Stimulated activated CD4-positive, alpha-beta T cell treated with anti-CD3 and anti-CD28 coated beads, Interleukin-4, amount 100 ng/mL, for 24 hours (primary cell): Measurements from ENCODE around the gene USP35.

Experiments
- DNase-seq: peaks from one replicate; pipeline ENCODE4 v3.0.0-alpha.2; 2020

USP35 gene, protein sequence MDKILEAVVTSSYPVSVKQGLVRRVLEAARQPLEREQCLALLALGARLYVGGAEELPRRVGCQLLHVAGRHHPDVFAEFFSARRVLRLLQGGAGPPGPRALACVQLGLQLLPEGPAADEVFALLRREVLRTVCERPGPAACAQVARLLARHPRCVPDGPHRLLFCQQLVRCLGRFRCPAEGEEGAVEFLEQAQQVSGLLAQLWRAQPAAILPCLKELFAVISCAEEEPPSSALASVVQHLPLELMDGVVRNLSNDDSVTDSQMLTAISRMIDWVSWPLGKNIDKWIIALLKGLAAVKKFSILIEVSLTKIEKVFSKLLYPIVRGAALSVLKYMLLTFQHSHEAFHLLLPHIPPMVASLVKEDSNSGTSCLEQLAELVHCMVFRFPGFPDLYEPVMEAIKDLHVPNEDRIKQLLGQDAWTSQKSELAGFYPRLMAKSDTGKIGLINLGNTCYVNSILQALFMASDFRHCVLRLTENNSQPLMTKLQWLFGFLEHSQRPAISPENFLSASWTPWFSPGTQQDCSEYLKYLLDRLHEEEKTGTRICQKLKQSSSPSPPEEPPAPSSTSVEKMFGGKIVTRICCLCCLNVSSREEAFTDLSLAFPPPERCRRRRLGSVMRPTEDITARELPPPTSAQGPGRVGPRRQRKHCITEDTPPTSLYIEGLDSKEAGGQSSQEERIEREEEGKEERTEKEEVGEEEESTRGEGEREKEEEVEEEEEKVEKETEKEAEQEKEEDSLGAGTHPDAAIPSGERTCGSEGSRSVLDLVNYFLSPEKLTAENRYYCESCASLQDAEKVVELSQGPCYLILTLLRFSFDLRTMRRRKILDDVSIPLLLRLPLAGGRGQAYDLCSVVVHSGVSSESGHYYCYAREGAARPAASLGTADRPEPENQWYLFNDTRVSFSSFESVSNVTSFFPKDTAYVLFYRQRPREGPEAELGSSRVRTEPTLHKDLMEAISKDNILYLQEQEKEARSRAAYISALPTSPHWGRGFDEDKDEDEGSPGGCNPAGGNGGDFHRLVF

GRCh38 chr11:78188286-78189173 lies at the start of gene USP35, which contains the start of gene KCTD21:
Gene USP35 (plus strand): TSS chr11:78188919. CDS start chr11:78196246, 7,327 bp downstream.
Gene KCTD21 (minus strand): TSS chr11:78188626. CDS start chr11:78174554, 14,072 bp downstream.
- peak; percentile 94 for DNase-seq

DNA sequence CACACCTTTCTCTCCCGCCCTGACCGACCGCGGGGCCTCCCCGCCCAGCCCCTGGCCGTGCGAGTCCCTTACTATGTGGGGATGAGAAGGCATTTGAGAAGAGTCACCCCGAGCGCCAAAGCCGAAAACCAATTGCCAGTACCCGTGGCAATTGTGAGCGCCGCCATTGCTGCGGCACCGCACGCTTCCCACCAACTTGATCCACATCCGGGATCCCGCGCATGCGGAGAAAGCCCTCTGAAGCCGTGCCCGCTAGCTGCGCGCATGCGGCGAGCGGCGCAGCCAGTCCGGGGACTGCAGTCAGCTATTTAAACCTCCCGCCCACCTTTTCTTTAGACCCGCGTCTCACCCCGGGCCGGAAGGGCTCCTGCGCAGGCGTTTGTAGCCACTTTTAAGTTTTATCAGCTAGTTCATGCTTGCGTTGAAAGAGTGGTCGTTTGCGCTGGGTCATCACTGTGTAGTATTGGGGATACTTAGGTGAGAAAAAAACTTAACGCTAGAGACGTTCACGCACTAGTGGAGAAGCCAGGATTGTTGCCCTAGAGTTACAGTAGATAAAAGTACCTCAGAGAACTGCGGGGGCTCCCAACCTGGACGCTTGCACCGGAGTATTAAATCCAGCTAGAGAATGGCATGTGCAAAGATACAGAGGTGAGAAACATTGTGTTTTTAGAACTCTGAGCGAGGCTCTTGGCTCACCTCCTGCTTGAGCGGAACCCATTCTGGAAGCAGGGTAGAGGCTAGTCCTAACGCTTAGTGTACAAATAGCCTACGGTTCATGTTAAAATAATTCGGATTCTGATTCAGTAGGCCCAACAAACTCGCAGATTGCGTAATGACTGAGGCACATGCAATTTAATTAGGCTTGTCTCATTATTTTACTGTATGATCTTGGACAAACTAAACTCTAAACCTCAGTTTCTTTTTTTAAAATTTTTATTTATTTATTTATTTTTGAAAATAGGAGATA lies 49.0 kb upstream of the USP35 start, which contains the start of gene ALG8:
TSS of gene ALG8 (minus strand) at position 205 of the 970 bp plus-strand sequence. CDS start at position 167, 38 bp downstream.
- peak; percentile 98 for DNase-seq

- peak; percentile 10 for DNase-seq
Measured at GRCh38 chr11:78140392-78141077, 48.2 kb upstream of the USP35 start.

- DNase-seq = no peak
Measured at GRCh38 chr11:78145511-78146025, 43.2 kb upstream of the USP35 start.

DNA sequence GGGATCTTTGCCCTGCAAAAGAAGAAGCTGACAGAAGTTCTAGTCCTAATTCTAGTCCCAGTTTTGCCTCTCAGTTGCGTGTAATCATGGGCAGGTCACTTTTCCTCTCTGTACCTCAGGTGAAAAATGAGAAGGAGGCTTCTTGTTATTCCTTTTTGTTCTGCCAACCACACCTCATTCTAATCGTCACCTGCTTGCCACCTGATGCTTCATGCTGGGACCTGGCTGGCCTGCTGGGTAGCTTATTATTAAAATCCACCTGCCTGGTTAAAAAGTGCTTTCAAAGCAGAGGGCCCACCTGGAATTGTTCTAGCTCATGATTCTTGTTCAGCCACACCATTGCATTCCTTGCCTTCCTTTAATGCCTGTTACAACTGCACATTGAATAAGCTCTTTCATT lies 40.9 kb upstream of the USP35 start:
- DNase-seq = no peak

DNA sequence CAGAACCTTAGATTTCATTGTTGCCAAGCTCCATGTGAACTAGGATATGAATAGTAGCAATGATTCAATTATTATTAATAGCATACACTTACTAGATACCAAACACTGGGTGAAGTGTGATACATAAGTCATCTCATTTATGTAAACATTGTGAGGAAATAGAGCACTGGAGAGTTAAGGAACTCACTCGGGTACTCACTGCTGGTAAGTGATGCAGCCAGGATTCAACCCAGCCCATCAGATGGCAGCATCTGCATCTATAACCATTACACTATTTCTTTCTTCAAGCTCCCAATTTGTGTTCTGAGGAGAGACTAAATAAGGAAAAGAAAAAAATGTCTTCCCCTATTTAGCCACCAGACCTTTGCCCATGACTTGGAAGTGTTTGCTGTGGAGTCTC lies 39.1 kb upstream of the USP35 start:
- no peak for DNase-seq

DNA sequence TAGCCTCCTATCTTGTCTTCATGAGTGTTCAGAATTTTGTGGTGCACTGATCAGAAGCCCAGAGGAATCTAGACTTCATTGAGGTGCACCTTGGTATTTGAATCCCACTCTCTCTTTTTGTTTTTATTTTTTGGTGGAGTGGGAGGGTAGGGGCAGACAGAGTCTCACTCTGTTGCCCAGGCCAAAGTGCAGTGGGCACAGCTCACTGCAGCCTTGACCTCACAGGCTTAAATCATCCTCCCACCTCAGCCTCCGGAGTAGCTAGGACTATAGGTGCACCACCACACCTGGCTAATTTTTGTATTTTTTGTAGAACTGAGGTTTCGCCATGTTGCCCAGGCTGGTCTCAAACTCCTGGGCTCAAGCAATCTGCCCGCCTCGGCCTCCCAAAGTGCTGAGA lies 38.4 kb upstream of the USP35 start:
- no peak for DNase-seq

DNA sequence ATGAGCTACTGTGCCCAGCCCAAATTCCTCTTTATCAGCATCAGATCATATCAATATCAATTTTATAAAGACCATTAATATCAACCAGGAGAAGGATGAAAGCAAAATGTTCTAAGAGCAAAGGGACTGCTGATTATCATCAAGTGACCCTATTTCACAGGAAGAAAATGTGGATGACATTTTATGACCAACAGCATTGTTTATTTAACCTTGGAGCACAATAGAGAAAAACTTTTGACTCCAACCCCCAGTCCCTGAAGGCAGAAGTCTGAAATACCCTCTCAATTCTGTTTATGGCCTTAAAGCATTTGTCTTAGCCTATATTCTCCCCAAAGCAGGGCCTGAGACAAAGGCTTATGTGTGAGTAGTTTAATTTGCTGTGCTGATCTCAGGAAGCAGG lies 38.0 kb upstream of the USP35 start:
- DNase-seq = no peak

DNA sequence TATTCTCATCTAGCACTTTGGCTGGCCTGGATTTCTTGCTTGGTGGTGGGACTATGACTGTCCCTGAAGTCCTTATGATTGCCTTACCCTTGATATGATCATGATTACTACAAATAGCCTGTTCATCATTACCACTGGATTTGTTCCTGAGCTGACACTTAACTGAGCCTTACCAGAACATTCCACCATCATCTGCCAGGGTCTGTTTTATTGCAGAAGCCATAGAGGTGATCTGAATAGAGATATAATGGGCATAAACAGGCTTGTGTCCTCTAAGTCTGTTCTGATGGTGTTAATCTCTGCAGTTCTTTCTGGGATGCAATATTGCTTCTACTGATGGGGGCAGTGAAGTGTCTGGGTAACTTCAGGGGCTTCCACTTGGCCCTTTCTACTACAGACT lies 36.9 kb upstream of the USP35 start:
- no peak for DNase-seq

DNA sequence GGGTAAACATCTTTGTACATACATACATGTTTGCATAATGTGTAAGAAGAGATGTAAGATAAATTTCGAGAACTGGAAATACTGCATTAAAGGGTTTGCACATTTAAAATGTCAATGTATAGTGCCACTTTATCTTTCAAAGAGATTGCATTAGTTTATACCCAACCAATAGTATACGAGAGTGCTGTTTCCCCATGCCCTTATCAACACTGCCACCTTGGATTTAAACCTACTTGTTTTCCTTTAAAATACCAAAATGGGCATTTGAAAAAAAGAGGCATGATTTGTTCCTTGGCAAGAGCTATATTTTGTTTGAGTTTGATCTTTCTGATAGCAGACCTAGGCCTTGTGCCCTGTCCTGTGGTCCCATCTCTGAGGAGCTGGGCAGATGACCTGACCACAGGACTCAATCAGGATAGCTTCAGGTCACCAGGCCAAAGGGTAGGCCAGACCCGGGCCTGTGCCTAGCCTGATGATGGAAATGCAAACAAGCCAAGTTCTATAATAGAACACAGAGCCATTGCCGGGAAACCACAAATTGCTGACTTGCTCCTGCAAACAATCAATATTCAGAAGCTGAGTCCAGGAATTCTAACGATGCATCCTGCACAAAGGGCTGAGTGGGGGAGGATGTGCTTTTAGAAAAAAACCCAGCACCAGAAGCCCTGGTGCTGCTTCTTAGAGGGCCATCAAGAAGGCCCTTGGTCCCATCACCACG lies 32.4 kb upstream of the USP35 start:
- DNase-seq = no peak

- DNase-seq = no peak
Measured at GRCh38 chr11:78158987-78159652, 29.6 kb upstream of the USP35 start.

- DNase-seq = no peak
Measured at GRCh38 chr11:78160557-78160956, 28.2 kb upstream of the USP35 start.

DNA sequence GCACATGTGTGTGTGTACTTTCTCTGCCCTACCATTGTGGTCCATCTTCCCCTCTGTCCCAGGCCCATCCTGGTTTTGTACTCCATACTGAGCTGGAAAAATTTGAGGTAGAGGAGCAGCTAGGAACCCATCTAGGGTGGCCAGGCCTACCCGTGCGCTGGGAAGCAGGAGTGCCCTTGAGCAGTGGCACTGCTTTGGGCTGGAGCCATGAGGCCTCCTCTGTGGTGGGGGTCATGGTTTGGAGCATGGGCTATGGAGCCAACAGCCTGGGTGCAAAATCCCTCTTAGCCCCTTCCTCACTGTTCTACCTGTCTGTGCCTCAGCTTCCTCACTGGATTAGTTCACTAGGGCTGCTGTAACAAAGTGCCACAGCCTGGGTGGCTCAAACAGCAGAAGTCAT lies 27.4 kb upstream of the USP35 start:
- DNase-seq = no peak

DNA sequence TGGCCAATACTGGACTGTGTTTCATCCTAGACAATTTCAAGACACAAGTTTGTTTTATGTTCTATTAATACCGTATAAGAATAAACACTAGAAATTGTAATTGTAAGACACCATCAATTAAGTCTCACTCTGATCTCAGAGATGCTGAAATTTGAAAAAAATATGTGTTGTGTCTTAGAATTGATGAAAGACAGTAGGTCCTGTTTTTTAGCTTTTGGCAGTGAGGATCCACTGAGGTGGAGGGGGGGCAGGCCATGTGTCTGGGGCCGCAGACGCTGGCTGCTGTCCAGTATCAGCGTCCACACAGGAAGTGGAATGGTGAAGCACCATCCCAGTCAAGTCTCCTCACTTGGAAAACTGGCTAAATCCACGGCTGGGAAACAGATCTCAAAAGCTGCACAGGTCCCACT lies 26.8 kb upstream of the USP35 start:
- no peak for DNase-seq

DNA sequence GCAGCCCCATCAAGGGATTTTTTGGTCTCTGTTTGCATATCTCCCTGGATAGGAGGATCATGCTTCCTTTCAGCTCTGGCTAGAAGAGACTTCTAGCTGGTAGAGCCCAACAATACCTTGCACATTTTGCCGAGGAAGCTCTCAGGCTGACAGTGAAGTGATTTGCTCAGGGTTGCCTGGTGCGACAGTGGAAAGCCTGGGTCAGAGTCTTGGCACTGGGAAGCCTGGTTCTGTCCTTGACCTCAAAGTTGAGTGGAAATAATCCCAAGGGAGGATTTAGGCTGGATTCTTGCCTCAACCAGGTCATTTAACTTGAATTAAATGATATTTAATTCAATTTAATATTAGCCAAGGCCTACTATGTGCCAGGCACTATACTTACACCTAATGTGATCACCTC lies 24.9 kb upstream of the USP35 start:
- DNase-seq = no peak

GRCh38 chr11:78164471-78164870 lies 24.2 kb upstream of the USP35 start:
- no peak for DNase-seq

DNA sequence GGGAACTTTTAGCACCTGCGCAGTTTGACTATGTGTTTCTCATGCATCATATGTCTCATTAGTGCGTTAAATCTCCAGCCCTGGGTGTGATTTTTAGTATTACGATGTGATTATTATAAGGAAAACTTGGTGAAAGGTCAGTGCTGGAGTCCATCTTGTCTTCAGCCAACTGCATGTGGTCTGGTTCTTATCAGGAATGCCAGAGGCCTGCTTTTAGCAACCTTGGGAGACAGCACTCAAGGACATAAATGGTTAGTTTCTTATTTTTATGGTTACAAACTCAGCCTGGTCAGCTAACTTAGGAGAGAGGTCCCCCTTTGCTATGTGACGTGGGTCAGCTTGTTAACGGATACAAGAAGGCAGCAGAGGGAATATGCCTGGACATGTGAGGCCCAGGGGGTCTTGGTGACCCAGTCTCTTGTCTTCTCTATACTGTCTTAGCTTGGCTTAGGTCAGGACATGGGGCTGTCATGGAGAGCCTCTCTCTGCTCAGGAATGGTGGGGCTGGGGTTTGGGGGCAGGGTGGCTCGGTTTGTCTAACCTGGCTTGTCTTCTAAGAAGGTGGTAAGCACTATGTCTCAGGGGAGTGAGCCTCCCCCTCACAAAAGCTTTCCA lies 21.8 kb upstream of the USP35 start:
- no peak for DNase-seq
